ENCODE measurements around the gene YTHDF2.
A peak's percentile ranks its signal among the peaks of the same experiment; 100 is the strongest.
"Not testable (repeated sequence)": the region's sequence is repeated elsewhere in the genome, so short reads cannot be mapped to it uniquely, and the experiment has no call there.

The YTHDF2 gene

GRCh38 chr1:28736450-28737306 is at the start of gene YTHDF2:
TSS of gene YTHDF2 (plus strand) at chr1:28736940. CDS start at chr1:28737121, 181 bp downstream.
- Mint-ChIP-seq H3K36me3 (ENCODE audit: low read depth) (peaks cover 52% of the 10 kb centered on the region), H3K4me3 (peak within 1 kb of the TSS; percentile 90), H3K27ac (peak within 1 kb of the TSS; percentile 93), H3K9me3 (peaks cover 12% of the 10 kb centered on the region), H3K4me1 (ENCODE audit: low read depth) (peaks cover 37% of the 10 kb centered on the region), H3K27me3 (no peaks in the 10 kb centered on the region)
- intact Hi-C loops (cut with micrococcal nuclease), result loop anchor here (2.0 kb wide), 2 partner anchors 68 to 88 kb away; partner anchors contain the start of genes GMEB1 and RNU11

- H3K27ac Mint-ChIP-seq, H3K4me3 Mint-ChIP-seq: not testable (repeated sequence)
- H3K4me1 Mint-ChIP-seq (ENCODE audit: low read depth), result peaks cover 12% of the 10 kb centered on the region
Measured at GRCh38 chr1:28691627-28692026, 45.1 kb upstream of the YTHDF2 start.

GRCh38 chr1:28703629-28704028 is 33.1 kb upstream of the YTHDF2 start:
- peaks cover 89% of the 10 kb centered on the region for H3K36me3 Mint-ChIP-seq (ENCODE audit: low read depth)
- no peaks in the 10 kb centered on the region for H3K4me1 Mint-ChIP-seq (ENCODE audit: low read depth)
- H3K27ac Mint-ChIP-seq, result no peak overlapping the region
- H3K4me3 Mint-ChIP-seq, result no peak overlapping the region
- no peaks in the 10 kb centered on the region for H3K27me3 Mint-ChIP-seq
- H3K9me3 Mint-ChIP-seq, result no peaks in the 10 kb centered on the region
- intact Hi-C loops (cut with micrococcal nuclease), result no loop called here

More at GRCh38 chr1:28691627-28692026, 45.1 kb upstream of the YTHDF2 start:
- H3K9me3 Mint-ChIP-seq; intact Hi-C loops (cut with micrococcal nuclease); H3K27me3 Mint-ChIP-seq: not testable (repeated sequence)
- peaks cover 56% of the 10 kb centered on the region for H3K36me3 Mint-ChIP-seq (ENCODE audit: low read depth)

- Mint-ChIP-seq H3K4me3 (no peak overlapping the region), H3K36me3 (ENCODE audit: low read depth) (peaks cover 36% of the 10 kb centered on the region), H3K9me3 (no peaks in the 10 kb centered on the region), H3K4me1 (ENCODE audit: low read depth) (peaks cover 46% of the 10 kb centered on the region), H3K27ac (peak overlapping the region; percentile 72), H3K27me3 (no peaks in the 10 kb centered on the region)
- intact Hi-C loops (cut with micrococcal nuclease), result no loop called here
Measured at GRCh38 chr1:28716336-28716735, 20.4 kb upstream of the YTHDF2 start.

GRCh38 chr1:28718166-28718565 is 18.6 kb upstream of the YTHDF2 start:
- H3K27me3 Mint-ChIP-seq, result no peaks in the 10 kb centered on the region
- peaks cover 22% of the 10 kb centered on the region for H3K36me3 Mint-ChIP-seq (ENCODE audit: low read depth)
- H3K4me3 Mint-ChIP-seq, result no peak overlapping the region
- intact Hi-C loops (cut with micrococcal nuclease), result no loop called here
- no peak overlapping the region for H3K27ac Mint-ChIP-seq
- H3K4me1 Mint-ChIP-seq (ENCODE audit: low read depth), result peaks cover 46% of the 10 kb centered on the region
- no peaks in the 10 kb centered on the region for H3K9me3 Mint-ChIP-seq

GRCh38 chr1:28718586-28719331 is 18.0 kb upstream of the YTHDF2 start:
- intact Hi-C loops (cut with micrococcal nuclease), result no loop called here
- Mint-ChIP-seq H3K36me3 (ENCODE audit: low read depth) (peaks cover 18% of the 10 kb centered on the region), H3K4me1 (ENCODE audit: low read depth) (peaks cover 44% of the 10 kb centered on the region), H3K4me3 (no peak overlapping the region), H3K27ac (no peak overlapping the region), H3K27me3 (no peaks in the 10 kb centered on the region), H3K9me3 (no peaks in the 10 kb centered on the region)

- H3K27ac Mint-ChIP-seq, result no peak overlapping the region
- intact Hi-C loops (cut with micrococcal nuclease), result no loop called here
Measured at GRCh38 chr1:28719332-28719619, 17.5 kb upstream of the YTHDF2 start.

GRCh38 chr1:28720376-28720775 is 16.4 kb upstream of the YTHDF2 start:
- Mint-ChIP-seq H3K36me3 (ENCODE audit: low read depth) (peaks cover 2% of the 10 kb centered on the region), H3K27me3 (no peaks in the 10 kb centered on the region), H3K4me3 (no peak overlapping the region), H3K27ac (no peak overlapping the region), H3K9me3 (no peaks in the 10 kb centered on the region), H3K4me1 (ENCODE audit: low read depth) (peaks cover 28% of the 10 kb centered on the region)
- intact Hi-C loops (cut with micrococcal nuclease), result no loop called here

More at GRCh38 chr1:28719332-28719619, 17.5 kb upstream of the YTHDF2 start:
- Mint-ChIP-seq H3K36me3 (ENCODE audit: low read depth) (peaks cover 13% of the 10 kb centered on the region), H3K9me3 (no peaks in the 10 kb centered on the region), H3K4me3 (no peak overlapping the region), H3K4me1 (ENCODE audit: low read depth) (peaks cover 39% of the 10 kb centered on the region), H3K27me3 (no peaks in the 10 kb centered on the region)

GRCh38 chr1:28721927-28722326 is 14.8 kb upstream of the YTHDF2 start:
- H3K27ac Mint-ChIP-seq; H3K27me3 Mint-ChIP-seq; H3K4me3 Mint-ChIP-seq; H3K36me3 Mint-ChIP-seq (ENCODE audit: low read depth); intact Hi-C loops (cut with micrococcal nuclease); H3K9me3 Mint-ChIP-seq: not testable (repeated sequence)
- peaks cover 17% of the 10 kb centered on the region for H3K4me1 Mint-ChIP-seq (ENCODE audit: low read depth)

- intact Hi-C loops (cut with micrococcal nuclease); H3K36me3 Mint-ChIP-seq (ENCODE audit: low read depth); H3K4me3 Mint-ChIP-seq; H3K27ac Mint-ChIP-seq; H3K4me1 Mint-ChIP-seq (ENCODE audit: low read depth); H3K27me3 Mint-ChIP-seq; H3K9me3 Mint-ChIP-seq: not testable (repeated sequence)
Measured at GRCh38 chr1:28725365-28725764, 11.4 kb upstream of the YTHDF2 start.

- H3K27me3 Mint-ChIP-seq, result no peaks in the 10 kb centered on the region
- H3K4me3 Mint-ChIP-seq, result peak overlapping the region; percentile 90
- H3K27ac Mint-ChIP-seq, result peak overlapping the region; percentile 93
- H3K4me1 Mint-ChIP-seq (ENCODE audit: low read depth), result peaks cover 37% of the 10 kb centered on the region
- intact Hi-C loops (cut with micrococcal nuclease), result loop anchor here (2.0 kb wide), 2 partner anchors 67 to 87 kb away; partner anchors contain the start of genes GMEB1 and RNU11
- peaks cover 12% of the 10 kb centered on the region for H3K9me3 Mint-ChIP-seq
- peaks cover 45% of the 10 kb centered on the region for H3K36me3 Mint-ChIP-seq (ENCODE audit: low read depth)
Measured at GRCh38 chr1:28735961-28736449, 735 bp upstream of the YTHDF2 start.

GRCh38 chr1:28737307-28738132 is 780 bp downstream of the YTHDF2 start:
- Mint-ChIP-seq H3K4me1 (ENCODE audit: low read depth) (peaks cover 44% of the 10 kb centered on the region), H3K4me3 (peak overlapping the region; percentile 90), H3K27me3 (no peaks in the 10 kb centered on the region), H3K36me3 (ENCODE audit: low read depth) (peaks cover 60% of the 10 kb centered on the region), H3K9me3 (peaks cover 12% of the 10 kb centered on the region), H3K27ac (peak overlapping the region; percentile 93)
- intact Hi-C loops (cut with micrococcal nuclease), result loop anchor here (2.0 kb wide), 2 partner anchors 69 to 89 kb away; partner anchors contain the start of genes GMEB1 and RNU11

GRCh38 chr1:28740118-28740517 is 3.4 kb downstream of the YTHDF2 start:
- H3K9me3 Mint-ChIP-seq, result no peaks in the 10 kb centered on the region
- H3K27me3 Mint-ChIP-seq, result no peaks in the 10 kb centered on the region
- H3K27ac Mint-ChIP-seq, result no peak overlapping the region
- H3K36me3 Mint-ChIP-seq (ENCODE audit: low read depth), result peaks cover 86% of the 10 kb centered on the region
- no peak overlapping the region for H3K4me3 Mint-ChIP-seq
- H3K4me1 Mint-ChIP-seq (ENCODE audit: low read depth), result peaks cover 62% of the 10 kb centered on the region
- intact Hi-C loops (cut with micrococcal nuclease), result no loop called here
